ENCODE measurements around the gene QSOX2. TPM values are rescaled to one million over a fixed set of nuclear protein-coding genes. Genes with fewer than 3 reads are reported as not detected.

QSOX2 gene
- total and polyA plus RNA-seq, 2 experiments from 2014 or later = 9.2 to 29.2 TPM

DNA sequence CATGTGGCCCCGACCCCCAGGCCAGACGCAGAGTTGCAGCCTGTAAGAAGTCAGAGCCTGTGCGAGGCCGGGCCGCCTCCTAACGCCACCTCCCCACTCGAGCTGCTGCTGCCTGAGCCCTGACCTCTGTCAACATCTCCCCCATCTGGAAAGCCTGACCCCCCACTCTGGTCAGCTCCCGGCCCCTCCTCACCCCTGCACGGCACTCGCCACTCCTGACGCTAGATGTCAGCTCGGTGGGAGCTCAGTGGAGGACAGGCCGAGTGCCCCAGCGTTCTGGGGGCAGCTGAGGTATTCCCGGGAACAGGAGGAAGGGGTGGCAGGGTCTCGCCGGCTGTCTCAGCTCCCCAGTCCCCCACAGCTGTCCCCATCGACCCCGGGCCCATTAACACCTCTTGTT lies 60.5 kb downstream of the QSOX2 start (continued):
- no peak for TF ChIP-seq REST (IDR thresholded peaks at IDR 0.05; ENCODE audit: unreplicated experiment)
- no peak for TF ChIP-seq ZNF114 (CRISPR knock-in tag; IDR thresholded peaks at IDR 0.05)
- no peak for TF ChIP-seq EZH2 (IDR thresholded peaks at IDR 0.05; ENCODE audit: low read depth, unreplicated experiment)
- TF ChIP-seq EZH2phosphoT487 (IDR thresholded peaks at IDR 0.05; ENCODE audit: unreplicated experiment) = no peak
- no peak for TF ChIP-seq STAT1 (IDR thresholded peaks at IDR 0.05; ENCODE audit: unreplicated experiment)

- no peak for ATAC-seq
- no peaks in the 10 kb centered on the region for H3K36me3 Mint-ChIP-seq (ENCODE audit: low read depth)
- Histone ChIP-seq H3K9me2 (ENCODE audit: insufficient read depth) (no peaks in the 10 kb centered on the region), H3F3A (replicated peaks; ENCODE audit: low read depth) (no peaks in the 10 kb centered on the region), H3K36me3 (ENCODE audit: insufficient read depth) (no peaks in the 10 kb centered on the region), H3K27me3 (ENCODE audit: insufficient read depth) (no peaks in the 10 kb centered on the region), H2AFZ (no peak overlapping the region), H3K79me2 (replicated peaks; ENCODE audit: insufficient read depth) (no peaks in the 10 kb centered on the region), H4K20me1 (replicated peaks; ENCODE audit: insufficient read depth) (no peaks in the 10 kb centered on the region), H3K4me2 (no peak overlapping the region), H3K4me1 (ENCODE audit: insufficient read depth) (no peaks in the 10 kb centered on the region), H3K4me3 (no peak overlapping the region), H3K27ac (ENCODE audit: low read depth) (no peak overlapping the region)
- H3K27ac Mint-ChIP-seq = no peak overlapping the region
- no peak for DNase-seq (ENCODE audit: low spot score)
- peaks cover 11% of the 10 kb centered on the region for H3K27me3 Mint-ChIP-seq (ENCODE audit: insufficient read depth, low read depth, poor library complexity)
- no peak overlapping the region for H3K4me3 Mint-ChIP-seq
- peaks cover 12% of the 10 kb centered on the region for H3K4me1 Mint-ChIP-seq
- H3K9me3 Mint-ChIP-seq = no peaks in the 10 kb centered on the region
- TF ChIP-seq CTCF (conservative IDR thresholded peaks at IDR 0.05; ENCODE audit: low read depth in 2 of 2) (no peak), ZNF114 (CRISPR knock-in tag; IDR thresholded peaks at IDR 0.05) (no peak), REST (IDR thresholded peaks at IDR 0.05; ENCODE audit: unreplicated experiment) (no peak), NANOG (IDR thresholded peaks at IDR 0.05; ENCODE audit: borderline replicate concordance) (no peak), JUNB (IDR thresholded peaks at IDR 0.05; ENCODE audit: unreplicated experiment) (no peak), ZNF331 (CRISPR knock-in tag; IDR thresholded peaks at IDR 0.05; ENCODE audit: low read depth) (no peak), EZH2 (IDR thresholded peaks at IDR 0.05; ENCODE audit: low read depth, unreplicated experiment) (no peak)
These were observed 62.7 kb downstream of the QSOX2 start for GRCh38 chr9:136182850-136183422.
